GM06990 (cell line): ENCODE results near the gene SLC26A6.

Experiments used
- DNase-seq: peaks from one replicate; pipeline ENCODE4 v3.0.0-alpha.2; 2011; ENCODE audit not compliant: insufficient read length; ENCODE audit errors: extremely low read depth
- H3K27me3 ChIP-seq: replicated peaks from 2 replicates; pipeline ENCODE4 v1.6.0; 2011; ENCODE audit warnings: low read length; ENCODE audit not compliant: control insufficient read depth, insufficient read depth
- H3K36me3 ChIP-seq: 2 replicates; pipeline ENCODE4 v1.5.1; 2011; ENCODE audit warnings: low read length; ENCODE audit not compliant: control insufficient read depth, insufficient read depth
- H3K4me3 ChIP-seq: replicated peaks from 2 replicates; pipeline ENCODE4 v1.5.1; 2011; ENCODE audit warnings: low read depth, mild to moderate bottlenecking, control low read depth, low read length
- CTCF ChIP-seq: IDR thresholded peaks from 2 replicates; pipeline ENCODE4 v1.5.1; 2011; ENCODE audit warnings: low read length, control low read depth, mild to moderate bottlenecking, inconsistent platforms; ENCODE audit not compliant: insufficient read depth, poor library complexity, severe bottlenecking

Gene SLC26A6

GRCh38 chr3:48591436-48591835, 43.8 kb downstream of the SLC26A6 start:
- Histone ChIP-seq H3K4me3 (no peak overlapping the region), H3K27me3 (no peaks in the 10 kb centered on the region; the same call in none of the 2 replicates), H3K36me3 (no peaks in the 10 kb centered on the region)
- no peak for TF ChIP-seq CTCF
- no peak for DNase-seq

GRCh38 chr3:48588230-48588629, 47.0 kb downstream of the SLC26A6 start:
- H3K4me3 ChIP-seq = no peak overlapping the region
- DNase-seq = no peak
- TF ChIP-seq CTCF = no peak
- H3K36me3 ChIP-seq = no peaks in the 10 kb centered on the region
- no peaks in the 10 kb centered on the region; the same call in none of the 2 replicates for H3K27me3 ChIP-seq

GRCh38 chr3:48587686-48588085, 47.6 kb downstream of the SLC26A6 start:
- H3K4me3 ChIP-seq = no peak overlapping the region
- no peak for TF ChIP-seq CTCF
- no peaks in the 10 kb centered on the region for H3K36me3 ChIP-seq
- no peak for DNase-seq
- H3K27me3 ChIP-seq = no peaks in the 10 kb centered on the region; the same call in none of the 2 replicates

- TF ChIP-seq CTCF = no peak
- Histone ChIP-seq H3K36me3 (no peaks in the 10 kb centered on the region), H3K27me3 (no peaks in the 10 kb centered on the region; the same call in none of the 2 replicates), H3K4me3 (no peak overlapping the region)
- DNase-seq = no peak
Observed at GRCh38 chr3:48585411-48585810, 49.9 kb downstream of the SLC26A6 start.

DNA sequence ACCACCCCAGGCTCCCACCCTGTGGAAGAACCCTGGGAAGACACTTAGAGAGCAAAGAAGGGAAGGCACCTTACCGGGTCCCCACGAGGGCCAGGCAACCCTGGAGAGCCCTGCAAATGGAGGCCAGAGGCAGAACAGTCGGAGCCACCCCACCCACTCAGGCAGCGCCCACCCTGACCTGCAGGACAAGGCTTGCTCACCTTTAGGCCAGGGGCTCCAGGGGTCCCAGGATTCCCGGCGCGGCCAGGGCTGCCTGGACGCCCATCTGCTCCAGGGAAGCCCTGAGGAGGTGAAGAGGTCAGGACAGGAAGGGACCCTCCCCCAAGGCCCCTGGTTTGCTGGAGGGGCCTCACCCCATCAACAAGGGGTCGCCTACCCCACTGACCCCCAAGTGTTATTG, 50.4 kb downstream of the SLC26A6 start:
- H3K4me3 ChIP-seq = no peak overlapping the region
- H3K27me3 ChIP-seq = no peaks in the 10 kb centered on the region; the same call in none of the 2 replicates
- no peak for DNase-seq
- H3K36me3 ChIP-seq = no peaks in the 10 kb centered on the region
- TF ChIP-seq CTCF = no peak
